Stimulated activated CD4-positive, alpha-beta T cell treated with anti-CD3 and anti-CD28 coated beads, TNF-alpha, amount 100 ng/mL, for 1 hour (primary cell): ENCODE results near the gene NTN3.
"Not testable (repeated sequence)": the region's sequence is repeated elsewhere in the genome, so short reads cannot be mapped to it uniquely, and the experiment has no call there.

Source experiments
- DNase-seq, 3 donors: peaks; one replicate each; pipeline ENCODE4 v3.0.0-alpha.2; 2020; ENCODE audit warnings: low read depth in 3 of 3, low spot score in 1 of 3

NTN3 gene

DNA sequence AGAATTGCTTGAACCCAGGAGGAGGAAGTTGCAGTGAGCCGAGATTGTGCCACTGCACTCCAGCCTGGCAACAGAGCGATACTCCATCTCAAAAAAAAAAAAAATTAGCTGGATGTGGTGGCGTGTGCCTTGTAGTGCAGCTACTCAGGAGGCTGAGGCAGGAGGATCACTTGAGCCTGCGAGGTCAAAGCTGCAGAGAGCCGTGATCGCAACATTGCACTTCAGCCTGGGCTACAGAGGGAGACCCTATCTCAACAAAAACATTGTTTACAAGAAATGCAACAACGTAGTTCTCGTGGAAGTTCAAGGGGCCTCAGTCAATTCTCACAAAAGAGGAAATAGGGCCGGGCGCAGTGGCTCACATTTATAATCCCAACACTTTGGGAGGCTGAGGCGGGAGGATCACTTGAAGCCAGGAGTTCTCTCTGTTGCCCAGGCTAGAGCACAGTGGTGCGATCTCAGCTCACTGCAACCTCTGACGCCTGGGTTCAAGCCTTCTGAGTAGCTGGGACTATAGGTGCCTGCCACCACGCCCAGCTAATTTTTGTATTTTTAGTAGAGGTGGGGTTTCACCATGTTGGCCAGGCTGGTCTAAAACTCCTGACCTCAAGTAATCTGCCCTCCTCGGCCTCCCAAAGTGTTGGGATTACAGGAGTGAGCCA is 29.8 kb upstream of the NTN3 start:
- not testable (repeated sequence) for DNase-seq

DNA sequence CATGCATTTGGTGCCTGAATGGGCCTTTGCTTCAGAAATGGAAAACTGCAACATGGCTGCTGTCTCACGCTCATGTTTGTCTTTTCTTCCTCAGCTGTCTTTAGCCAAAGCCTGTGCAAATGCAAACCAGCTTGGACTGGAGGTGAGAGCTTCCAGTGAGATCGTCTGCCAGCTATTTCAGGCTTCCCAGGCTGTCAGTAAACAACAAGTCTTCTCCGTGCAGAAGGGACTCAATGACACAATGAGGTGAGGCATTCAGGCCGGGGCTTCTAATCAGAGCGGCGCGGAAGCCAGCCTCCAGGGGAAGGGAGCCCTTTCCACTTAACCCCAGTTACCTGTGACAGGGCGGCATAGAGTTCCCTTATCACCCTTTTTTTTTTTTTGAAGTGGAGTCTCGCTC is 27.5 kb upstream of the NTN3 start:
- no peak for DNase-seq

DNA sequence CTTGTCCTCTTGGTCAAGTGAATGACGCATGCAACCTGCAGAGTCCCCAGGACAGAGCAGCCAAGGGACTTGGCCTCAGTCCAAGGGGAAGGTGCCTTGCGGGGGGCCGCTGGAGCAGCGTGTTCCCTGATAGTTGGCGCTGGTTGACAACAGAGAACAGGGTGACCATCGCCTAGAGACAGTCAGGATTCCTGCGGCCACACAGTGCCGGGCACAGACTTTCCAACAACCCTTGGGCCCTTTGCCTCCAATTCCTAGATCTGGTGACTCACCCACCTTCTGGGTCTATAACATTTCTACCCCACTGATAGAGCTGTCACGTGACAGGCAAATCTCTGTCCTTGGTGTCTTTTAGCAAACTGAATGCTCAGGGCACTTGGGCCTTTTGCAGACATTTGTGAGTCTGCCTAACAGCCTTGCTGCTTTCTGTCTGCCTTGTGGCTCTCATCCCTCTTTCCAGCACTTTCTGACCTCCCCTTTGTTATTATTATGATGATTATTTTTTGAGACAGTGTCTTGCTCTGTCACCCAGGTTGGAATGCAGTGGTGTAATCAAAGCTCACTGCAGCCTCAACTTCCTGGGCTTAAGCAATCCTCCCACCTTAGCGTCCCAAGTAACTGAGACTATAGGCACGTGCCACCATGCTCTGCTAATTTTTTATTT is 23.0 kb upstream of the NTN3 start:
- DNase-seq: no peak

DNA sequence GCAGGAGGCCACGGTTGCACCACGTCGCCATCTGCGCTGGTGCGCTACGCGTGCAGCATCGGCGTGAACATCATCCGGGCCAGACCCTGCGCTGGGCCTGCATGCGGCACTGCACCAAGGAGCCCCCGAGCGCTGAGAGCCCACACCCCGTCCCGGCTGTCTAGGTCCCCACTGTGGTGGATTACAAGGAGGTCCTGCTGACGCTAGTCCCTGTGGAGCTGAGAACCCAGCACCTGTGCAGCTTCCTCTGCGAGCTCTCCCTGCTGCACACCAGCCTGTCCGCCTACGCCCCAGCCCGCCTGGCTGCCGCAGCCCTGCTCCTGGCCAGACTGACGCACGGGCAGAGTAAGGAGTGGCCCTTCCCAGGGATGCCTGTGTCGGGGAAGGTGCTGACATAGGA is 22.0 kb upstream of the NTN3 start:
- DNase-seq: no peak

DNA sequence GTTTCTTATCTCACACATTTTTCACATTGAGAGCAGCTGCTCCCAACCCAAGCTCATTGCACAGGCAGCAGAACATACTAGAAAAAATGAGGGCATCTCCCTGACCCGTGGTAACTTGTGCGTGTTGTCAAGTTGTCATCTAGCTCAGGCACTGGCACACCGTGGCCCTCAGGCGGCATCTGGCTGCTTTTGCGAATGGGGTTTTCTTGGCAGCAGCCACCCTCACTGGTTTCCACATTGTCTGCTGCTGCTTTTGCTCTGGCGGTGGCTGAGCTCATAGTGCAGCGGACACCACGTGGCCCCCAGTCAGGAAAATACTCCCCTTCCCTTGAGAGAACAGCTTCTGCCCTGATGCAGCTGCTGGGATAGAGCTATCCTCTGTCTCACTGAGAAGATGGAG is 20.6 kb upstream of the NTN3 start:
- DNase-seq: no peak

DNA sequence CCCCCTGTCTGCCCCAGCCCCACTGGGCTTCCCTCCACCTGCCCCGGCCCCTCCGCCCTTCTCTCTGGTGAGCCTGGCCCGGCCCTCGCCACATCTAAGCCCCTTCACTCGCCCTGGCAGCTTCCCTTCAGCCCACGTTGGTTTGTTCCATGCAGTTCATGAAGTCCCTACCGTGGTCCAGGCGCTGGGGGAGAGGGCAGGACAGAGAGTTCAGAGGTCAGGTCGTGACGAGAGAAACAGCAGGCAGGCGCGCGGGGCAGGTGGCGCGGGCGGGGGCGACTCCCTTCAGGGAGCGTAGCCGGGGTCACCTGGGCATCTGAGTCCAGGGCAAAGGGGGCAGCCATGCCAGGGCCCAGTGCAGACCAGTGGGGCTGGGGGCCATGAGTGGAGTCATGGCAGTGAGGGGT is 20.1 kb upstream of the NTN3 start:
- DNase-seq: no peak

DNA sequence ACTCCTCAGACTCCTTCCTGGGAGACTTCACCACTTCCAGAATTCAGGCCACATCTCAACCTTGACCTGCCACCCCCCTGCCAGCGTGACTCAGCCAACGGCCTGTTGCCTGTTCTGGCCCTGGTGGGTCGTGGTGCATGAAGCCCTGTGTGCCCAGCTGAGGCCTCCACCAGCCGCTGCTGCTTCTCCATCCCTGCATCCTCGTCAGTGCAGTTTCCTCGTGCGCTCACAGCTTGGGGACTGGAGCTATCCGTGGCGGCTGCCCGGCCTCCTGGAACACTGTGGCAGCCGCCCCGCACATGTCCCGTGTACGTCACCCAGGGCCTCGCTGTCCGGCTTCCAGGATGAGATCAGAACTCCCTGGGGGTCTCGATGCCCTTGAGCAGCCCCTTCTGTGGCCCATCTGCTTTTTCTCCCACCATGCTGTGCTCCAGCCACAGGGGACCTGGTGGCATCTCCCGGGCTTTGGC is 19.2 kb upstream of the NTN3 start:
- DNase-seq: no peak

DNA sequence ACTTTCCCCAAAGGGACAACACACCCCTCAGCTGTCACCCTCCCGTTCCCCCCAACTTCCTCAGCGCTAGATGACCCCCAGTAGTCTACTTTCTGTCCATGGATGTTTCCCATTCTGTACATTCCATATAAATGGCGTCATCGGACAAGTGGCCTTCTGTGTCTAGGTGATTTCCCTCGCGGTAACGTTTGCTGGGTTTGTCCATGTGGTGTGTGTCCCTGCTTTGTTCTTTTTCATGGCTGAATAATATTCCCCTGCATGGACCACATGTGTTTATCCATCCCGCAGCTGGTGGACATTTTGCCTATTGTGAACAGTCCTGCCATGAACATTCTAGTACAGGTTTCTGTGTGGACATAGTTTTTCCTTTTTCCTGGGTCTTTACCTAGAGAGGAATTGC is 18.4 kb upstream of the NTN3 start:
- no peak for DNase-seq

DNA sequence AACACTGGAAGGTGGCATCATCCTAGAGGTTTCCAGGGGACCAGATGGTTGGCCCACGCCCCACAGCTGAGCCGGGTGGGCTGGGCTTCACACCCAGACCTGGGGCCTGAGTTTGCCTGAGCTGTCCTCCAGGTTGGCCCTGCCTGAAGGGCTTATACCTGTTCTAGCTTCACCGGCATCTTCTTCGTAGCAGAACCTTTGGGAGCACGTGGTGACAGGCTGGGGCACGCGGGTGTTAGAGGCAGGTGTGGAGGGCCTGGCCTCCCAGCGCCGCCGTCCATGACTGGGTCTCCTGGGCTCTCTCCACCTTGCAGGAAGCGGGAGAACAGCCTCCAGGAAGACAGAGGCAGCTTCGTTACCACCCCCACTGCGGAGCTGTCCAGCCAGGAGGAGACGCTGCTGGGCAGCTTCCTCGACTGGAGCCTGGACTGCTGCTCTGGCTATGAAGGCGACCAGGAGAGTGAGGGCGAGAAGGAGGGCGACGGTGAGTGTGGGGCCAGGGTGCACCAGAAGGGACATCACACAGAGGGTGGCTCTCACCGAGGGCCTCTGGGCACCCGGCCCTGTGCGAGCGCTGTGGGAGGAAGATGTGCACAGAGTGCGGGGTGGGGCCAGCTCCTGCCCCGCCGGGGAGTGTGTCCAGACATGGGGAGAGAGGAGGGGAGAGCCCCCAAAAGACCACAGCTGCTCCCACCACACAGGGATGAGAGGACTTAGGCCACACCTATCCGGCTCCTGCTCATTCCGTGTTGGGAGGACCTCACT is 15.8 kb upstream of the NTN3 start:
- DNase-seq: no peak

DNA sequence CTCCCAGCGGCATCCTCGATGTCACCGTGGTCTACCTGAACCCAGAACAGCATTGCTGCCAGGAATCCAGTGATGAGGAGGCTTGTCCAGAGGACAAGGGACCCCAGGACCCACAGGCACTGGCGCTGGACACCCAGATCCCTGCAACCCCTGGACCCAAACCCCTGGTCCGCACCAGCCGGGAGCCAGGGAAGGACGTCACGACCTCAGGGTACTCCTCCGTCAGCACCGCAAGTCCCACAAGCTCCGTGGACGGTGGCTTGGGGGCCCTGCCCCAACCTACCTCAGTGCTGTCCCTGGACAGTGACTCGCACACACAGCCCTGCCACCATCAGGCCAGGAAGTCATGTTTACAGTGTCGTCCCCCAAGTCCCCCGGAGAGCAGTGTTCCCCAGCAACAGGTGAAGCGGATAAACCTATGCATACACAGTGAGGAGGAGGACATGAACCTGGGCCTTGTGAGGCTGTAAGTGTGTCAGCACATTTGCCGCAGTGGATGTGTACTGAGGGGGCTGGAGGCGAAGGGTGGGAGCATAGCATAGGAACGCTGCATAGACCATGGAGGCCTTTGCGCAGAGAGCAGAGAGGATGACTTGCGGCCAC is 14.4 kb upstream of the NTN3 start:
- no peak for DNase-seq

DNA sequence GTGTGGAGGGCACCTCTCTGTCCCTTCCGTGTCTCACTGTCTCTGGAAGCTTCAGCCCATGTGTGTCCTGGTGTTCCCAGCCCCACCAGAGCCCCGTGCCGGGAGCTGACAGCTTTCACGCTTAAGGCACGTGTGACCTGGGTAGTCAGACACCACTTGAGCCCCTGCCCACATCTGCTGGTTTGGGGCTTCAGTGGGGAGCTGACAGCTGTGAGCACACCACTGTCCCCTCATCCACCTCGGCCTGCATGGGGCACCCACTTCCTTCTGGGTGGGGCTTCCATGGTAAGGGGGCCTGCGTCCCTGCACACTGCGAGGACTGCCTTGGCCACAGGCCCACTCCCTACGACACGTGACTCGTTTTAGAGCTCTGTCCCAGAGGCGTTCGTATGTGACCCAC is 13.8 kb upstream of the NTN3 start:
- no peak for DNase-seq

DNA sequence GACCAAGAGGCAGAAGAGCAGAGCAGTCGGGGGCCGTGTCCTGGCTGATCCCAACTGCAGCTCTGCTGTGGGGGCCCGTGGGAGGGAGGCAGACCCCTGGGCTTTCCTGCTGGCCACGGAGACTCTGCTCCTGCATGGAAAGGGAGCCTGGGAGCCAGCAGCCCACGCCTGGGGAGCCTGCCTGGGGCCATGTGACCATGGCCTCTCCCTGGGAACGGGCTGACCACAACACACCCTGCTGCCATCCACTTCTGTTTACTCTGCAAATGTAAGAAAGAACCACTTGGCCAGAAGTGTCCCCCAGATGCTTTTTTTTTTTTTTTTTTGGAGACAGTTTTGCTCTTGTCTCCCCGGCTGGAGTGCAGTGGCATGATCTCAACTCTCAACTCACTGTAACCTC is 13.2 kb upstream of the NTN3 start:
- DNase-seq: no peak

DNA sequence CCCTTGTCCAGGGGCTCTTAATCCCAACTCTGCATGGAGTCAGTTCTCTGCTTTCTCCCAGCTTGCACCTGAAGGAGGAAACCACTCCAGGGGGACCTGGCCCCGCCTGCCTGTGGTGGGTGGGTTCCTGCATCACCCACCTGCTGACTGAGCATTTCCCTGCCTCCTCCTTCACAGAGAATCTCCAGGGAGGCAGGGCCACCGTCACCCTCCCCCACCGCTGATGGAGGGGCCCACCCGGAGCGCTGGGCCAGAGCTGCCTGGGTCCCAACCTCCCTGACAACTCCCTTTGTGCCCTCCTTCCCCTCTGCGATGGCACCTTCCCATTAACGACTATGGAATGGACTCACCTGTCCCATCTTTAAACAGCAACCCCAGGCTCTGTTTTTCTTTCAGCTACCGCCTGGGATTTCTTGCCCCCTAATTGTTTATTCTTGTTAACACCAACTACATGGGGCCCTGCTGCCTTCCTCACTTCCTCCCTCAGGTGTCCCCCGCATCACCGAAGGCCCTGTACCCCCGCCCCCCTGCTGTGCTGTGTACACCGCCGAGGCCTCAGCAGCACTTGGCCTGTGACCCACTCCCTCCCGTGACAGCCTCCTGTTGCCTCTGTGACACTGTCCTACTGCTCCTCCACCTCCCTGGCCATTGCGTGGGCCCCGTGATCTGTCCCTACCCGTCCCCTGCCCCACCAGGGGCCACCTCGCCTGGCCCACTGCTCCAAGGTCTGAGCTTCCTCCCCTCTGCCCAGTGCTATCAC is 12.0 kb upstream of the NTN3 start:
- no peak for DNase-seq

DNA sequence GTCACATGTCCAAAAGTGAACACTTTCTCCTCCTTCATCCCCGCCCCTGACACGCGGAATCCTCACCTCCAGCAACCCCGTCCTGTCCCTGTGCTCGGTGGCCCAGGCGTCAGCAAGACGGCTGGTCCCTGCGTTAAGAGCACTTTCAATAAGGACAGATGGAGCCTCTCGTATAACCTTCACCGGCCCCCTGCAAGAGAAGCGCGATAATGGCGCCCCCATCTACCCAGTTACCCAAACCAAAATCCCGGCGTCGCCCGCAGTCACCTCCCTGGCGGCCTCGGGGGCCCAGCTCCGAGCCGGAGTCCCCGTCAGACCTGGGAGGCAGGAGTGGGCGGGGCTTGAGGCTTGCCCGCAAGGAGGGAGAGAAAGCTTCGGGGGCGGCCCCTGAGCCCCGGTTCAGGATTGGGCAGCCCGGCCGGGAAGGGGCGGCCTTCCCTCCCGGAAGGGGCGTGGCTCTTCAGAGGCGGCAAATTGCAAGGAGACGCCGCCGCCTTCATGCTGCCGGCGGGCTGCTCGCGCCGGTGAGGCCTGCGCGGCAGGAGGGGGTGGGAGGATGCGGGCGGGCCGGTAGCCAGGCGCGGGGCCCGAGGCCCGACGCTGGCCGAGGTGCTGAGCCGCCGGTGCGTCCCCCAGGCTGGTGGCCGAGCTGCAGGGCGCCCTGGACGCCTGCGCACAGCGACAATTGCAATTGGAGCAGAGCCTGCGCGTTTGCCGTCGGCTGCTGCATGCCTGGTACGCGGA is 11.3 kb upstream of the NTN3 start, which contains the start of gene TEDC2:
TSS of gene TEDC2 (plus strand) at position 463 of the 744 bp plus-strand sequence. CDS start at position 499, 36 bp downstream.
- DNase-seq: peak; percentile 91 to 95 (median 92)

DNA sequence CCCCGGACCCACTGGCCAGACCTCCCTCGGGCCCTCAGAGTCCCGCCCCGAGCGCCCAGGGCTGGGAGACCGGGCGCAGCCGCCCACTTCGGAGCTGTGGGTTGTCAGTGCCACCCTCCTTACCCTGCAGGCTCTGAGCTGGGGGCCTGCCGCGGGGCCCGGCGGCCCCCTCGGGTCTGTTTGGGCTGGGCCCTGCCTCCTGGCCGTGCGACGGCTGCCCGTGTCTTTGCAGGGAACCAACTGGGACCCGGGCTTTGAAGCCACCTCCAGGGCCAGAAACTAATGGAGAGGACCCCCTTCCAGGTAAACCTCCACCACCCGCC is 10.7 kb upstream of the NTN3 start:
- DNase-seq: no peak

DNA sequence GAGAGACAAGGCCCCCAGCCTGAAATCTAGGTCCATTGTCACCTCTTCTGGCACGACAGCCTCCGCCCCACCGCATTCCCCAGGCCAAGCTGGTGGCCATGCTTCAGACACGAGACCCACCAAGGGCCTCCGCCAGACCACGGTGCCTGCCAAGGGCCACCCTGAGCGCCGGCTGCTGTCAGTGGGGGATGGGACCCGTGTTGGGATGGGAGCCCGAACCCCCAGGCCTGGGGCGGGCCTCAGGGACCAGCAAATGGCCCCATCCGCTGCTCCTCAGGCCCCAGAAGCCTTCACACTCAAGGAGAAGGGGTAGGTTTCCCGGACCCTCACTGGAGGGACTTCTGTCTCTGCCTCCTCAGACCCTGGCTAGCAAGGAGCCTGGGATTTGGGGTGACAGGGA is 10.2 kb upstream of the NTN3 start:
- no peak for DNase-seq

DNA sequence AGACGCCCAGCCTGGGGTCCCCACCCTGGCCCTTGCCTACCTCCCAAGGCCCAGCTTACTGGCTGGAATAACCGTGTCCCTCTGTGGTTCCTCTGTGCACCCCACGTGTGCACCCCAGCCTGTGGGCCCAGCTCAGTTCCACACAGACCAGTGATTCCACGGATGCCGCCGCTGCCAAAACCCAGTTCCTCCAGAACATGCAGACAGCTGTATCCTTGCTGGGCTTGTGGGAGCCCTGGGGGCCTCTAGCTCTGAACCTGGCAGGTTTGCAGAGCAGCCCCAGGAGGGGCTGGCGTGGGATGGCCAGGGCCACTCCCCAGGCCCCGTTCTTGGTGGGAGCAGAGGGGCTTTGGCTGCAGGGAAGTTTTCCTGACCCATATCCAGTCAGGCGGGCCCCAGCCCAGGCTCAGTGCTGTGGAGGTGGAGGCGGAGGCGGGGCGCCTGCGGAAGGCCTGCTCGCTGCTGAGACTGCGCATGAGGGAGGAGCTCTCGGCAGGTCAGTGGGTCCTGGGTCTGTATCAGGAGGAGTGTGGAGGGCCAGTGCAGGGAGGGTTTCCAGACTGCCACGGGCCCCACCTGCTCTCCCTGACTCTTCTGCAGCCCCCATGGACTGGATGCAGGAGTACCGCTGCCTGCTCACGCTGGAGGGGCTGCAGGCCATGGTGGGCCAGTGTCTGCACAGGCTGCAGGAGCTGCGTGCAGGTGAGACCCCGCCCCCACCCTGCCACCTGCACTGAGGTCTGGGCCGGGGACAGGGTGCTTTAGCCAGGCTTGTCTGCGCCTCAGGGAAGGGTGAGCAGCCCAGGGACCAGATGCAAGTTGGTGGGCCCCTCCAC is 8.8 kb upstream of the NTN3 start:
- DNase-seq: no peak

DNA sequence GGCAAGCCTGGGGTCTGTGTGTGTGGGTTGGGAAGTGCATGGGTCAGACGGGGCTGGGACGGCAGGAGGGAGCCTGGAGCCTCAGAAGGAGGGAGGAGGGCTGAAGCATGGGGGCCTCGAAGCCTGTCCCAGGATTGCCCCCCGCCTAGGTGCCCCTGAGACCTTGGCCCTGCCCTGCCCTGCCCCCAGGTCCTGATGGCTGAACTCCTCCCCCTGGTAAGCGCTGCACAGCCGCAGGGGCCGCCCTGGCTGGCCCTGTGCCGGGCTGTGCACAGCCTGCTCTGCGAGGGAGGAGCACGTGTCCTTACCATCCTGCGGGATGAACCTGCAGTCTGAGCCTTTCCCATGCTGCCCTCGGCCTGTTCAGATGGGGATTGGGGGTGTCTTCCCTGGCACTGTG is 6.8 kb upstream of the NTN3 start:
- no peak for DNase-seq

DNA sequence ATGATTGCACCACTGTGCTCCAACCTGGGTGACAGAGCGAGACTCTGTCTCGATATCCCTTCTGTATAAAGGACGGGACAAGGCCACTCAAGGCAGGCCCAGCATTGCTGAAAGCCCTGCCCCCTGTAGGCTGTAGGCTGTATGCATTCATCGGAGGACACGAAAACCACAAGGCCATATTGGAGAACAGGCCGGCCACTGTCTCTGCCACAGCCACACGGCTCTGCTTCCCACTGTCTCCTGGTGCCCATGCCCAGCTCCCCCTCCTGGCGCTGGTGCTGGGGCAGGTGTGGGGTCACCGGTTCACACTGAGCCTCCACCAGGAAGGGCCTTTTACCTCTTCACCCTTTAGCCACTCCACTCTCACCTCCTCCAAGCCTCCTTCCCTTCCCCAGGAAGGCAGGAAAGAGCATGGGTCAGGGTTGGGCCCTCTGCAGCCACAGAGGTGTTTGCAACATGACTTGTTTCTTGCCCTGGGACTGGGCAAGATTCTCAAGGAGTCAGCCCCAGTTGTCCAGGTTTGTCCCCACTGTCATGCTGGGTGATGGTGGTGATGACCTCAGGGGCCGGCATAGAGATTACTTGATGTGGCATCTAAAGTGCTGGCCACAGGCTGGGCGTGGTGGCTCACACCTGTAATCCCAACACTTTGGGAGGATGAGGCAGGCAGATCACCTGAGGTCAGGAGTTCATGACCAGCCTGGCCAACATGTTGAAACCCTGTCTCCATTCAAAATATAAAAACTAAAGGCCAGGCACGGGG is 5.3 kb upstream of the NTN3 start:
- DNase-seq: no peak
